ENCODE data around the gene TAS1R1.

Gene TAS1R1

DNA sequence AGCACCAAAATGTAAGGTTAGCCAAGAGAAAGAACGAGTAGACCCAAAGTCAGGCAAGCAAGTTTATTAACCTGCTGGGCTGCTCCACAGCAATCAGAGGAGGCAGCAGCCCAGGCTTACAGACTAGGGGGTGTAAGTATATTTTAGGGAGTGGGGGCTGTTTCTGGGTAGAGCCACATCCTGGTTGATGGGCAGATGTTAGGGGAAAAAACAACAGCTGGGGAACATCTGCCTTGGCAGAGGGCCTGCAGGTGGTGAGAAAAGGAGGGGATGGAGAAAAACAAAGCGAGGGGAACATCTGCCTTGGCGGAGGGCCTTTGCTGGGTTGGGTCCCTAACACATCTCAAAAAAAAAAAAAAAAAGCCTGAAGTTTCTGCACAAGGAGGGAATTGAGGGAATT, 15.0 kb downstream of the TAS1R1 start:
- in situ Hi-C loops (cut with MboI; ENCODE audit: low sequenced_read_pairs) = no loop called here

DNA sequence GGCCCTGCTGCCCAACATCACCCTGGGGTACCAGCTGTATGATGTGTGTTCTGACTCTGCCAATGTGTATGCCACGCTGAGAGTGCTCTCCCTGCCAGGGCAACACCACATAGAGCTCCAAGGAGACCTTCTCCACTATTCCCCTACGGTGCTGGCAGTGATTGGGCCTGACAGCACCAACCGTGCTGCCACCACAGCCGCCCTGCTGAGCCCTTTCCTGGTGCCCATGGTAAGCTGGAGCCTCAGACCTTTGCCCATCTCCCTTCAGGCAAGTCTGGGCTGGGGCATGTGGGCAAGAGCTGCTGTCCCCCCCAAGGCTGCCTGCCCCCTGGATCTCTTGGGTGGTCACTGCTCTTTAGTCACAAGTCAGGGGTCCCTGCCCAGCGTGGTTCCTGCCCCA, 15.9 kb downstream of the TAS1R1 start:
- in situ Hi-C loops (cut with MboI; ENCODE audit: low sequenced_read_pairs) = no loop called here

DNA sequence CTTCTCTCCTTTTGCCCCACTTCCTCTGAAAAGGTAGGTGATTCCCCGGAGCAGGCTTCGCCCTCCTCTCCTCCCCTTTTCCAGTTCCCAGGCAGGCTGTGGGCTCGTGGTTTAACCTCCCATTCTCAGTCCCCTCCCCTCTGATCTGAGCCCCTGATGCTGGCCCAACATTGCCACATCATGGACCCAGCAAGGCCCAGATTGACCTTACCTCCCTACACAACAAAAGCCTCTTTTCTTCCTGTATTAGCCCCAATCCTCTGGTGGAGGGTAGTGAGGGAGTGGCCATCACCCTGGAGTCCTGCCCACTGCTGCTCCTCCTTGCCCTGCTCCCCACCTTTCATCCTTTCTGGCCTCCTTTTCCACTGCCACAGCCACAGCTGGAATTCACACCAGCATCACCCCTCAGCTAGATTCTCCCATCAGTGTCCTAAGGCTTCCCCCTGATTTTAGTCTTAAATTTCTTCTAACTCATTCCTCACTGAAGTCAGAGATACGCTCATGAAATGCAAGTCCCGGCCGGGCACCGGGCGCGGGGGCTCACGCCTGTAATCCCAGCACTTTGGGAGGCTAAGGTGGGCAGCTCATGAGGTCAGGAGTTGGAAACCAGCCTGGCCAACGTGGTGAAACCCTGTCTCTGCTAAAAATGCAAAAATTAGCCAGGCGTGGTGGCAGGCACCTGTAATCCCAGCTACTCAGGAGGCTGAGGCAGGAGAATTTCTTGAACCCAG, 17.7 kb downstream of the TAS1R1 start:
- in situ Hi-C loops (cut with MboI; ENCODE audit: low sequenced_read_pairs) = no loop called here

DNA sequence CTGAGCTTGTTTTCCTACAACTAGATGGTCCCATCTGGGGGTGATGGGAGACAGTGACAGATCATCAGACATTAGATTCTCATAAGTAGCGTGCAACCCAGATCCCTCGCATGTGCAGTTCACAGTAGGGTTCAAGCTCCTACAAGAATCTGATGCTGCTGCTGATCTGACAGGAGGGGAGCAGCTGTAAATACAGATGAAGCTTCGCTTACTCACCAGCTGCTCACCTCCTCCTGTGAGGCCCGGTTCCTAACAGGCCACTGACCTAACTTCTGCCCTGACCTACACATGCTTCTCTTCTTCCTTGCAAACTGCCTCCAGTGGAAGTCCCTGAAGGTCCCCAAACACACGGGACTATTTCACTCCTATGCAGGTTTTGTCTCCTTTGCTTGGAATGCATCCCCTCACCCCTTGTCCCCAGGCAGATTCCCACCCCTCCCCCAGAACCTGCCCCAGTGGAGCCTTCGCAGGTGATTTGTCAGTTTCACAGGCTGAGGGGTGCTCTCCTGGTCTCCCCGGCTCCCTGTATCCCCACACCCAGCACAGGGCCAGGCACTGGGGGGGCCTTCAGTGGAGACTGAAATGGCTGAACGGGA, 19.0 kb downstream of the TAS1R1 start:
- in situ Hi-C loops (cut with MboI; ENCODE audit: low sequenced_read_pairs) = no loop called here

DNA sequence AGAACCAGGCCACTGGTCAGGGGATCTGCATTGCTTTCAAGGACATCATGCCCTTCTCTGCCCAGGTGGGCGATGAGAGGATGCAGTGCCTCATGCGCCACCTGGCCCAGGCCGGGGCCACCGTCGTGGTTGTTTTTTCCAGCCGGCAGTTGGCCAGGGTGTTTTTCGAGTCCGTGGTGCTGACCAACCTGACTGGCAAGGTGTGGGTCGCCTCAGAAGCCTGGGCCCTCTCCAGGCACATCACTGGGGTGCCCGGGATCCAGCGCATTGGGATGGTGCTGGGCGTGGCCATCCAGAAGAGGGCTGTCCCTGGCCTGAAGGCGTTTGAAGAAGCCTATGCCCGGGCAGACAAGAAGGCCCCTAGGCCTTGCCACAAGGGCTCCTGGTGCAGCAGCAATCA, 19.7 kb downstream of the TAS1R1 start:
- in situ Hi-C loops (cut with MboI; ENCODE audit: low sequenced_read_pairs) = no loop called here

DNA sequence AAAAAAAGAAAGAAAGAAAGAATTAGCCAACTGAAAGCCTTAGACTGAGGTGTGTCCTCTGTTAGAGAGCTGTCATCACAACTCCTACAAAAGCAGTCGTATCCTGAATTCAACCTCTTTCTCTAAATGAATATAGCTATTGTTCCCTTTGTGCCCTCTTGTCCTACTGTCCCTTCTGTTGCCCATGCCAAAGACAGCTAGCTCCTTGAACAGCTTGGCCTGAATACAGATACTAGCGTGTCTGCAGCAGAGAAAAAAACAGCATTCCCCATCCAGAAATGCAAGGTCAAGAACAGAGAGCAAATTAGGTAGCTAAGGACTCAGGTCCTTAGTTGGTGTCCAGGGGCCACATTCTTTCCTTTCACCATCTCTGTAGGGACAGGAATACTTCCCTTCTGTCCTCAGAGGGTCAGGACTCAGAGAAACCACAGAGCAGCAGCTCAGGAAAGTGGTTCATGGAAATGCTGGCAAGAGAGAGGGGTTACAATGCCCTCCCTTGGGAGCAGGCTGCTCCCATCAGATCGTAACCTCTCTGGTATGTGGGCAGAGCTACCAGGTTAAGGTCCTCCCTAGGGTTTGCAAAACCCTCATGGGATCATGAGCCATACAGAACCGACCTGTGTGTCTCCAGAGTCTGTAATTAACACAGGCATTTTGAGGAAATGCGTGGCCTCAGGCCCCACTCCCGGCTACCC, 22.9 kb downstream of the TAS1R1 start:
- in situ Hi-C loops (cut with MboI; ENCODE audit: low sequenced_read_pairs) = no loop called here

DNA sequence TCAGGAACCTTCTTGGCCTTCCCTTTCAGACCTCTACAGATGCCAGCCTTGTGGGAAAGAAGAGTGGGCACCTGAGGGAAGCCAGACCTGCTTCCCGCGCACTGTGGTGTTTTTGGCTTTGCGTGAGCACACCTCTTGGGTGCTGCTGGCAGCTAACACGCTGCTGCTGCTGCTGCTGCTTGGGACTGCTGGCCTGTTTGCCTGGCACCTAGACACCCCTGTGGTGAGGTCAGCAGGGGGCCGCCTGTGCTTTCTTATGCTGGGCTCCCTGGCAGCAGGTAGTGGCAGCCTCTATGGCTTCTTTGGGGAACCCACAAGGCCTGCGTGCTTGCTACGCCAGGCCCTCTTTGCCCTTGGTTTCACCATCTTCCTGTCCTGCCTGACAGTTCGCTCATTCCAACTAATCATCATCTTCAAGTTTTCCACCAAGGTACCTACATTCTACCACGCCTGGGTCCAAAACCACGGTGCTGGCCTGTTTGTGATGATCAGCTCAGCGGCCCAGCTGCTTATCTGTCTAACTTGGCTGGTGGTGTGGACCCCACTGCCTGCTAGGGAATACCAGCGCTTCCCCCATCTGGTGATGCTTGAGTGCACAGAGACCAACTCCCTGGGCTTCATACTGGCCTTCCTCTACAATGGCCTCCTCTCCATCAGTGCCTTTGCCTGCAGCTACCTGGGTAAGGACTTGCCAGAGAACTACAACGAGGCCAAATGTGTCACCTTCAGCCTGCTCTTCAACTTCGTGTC, 23.7 kb downstream of the TAS1R1 start:
- in situ Hi-C loops (cut with MboI; ENCODE audit: low sequenced_read_pairs) = no loop called here

DNA sequence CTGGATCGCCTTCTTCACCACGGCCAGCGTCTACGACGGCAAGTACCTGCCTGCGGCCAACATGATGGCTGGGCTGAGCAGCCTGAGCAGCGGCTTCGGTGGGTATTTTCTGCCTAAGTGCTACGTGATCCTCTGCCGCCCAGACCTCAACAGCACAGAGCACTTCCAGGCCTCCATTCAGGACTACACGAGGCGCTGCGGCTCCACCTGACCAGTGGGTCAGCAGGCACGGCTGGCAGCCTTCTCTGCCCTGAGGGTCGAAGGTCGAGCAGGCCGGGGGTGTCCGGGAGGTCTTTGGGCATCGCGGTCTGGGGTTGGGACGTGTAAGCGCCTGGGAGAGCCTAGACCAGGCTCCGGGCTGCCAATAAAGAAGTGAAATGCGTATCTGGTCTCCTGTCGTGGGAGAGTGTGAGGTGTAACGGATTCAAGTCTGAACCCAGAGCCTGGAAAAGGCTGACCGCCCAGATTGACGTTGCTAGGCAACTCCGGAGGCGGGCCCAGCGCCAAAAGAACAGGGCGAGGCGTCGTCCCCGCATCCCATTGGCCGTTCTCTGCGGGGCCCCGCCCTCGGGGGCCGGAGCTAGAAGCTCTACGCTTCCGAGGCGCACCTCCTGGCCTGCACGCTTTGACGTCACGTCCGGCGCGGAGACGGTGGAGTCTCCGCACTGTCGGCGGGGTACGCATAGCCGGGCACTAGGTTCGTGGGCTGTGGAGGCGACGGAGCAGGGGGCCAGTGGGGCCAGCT, 24.4 kb downstream of the TAS1R1 start, which contains the start of gene ZBTB48:
ZBTB48 (plus strand) TSS at position 621 of the 745 bp plus-strand sequence. CDS start 616 bp downstream, outside the sequence.
- in situ Hi-C loops (cut with MboI; ENCODE audit: low sequenced_read_pairs) = no loop called here

DNA sequence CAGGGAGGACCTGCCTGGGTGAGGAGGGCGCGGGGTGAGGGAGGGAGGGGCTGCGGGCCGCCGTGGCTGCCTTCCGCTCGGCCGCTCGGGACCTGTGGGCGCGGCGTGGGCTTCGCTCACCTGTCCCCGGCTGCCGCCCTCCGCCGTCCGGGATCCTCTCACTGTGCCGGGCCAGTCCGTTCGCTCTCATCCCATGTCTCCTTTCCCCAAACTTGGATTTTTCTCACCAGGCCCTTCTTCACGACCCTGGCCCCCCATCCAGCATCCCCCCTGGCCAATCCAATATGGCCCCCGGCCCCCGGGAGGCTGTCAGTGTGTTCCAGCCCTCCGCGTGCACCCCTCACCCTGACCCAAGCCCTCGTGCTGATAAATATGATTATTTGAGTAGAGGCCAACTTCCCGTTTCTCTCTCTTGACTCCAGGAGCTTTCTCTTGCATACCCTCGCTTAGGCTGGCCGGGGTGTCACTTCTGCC, 25.0 kb downstream of the TAS1R1 start:
- in situ Hi-C loops (cut with MboI; ENCODE audit: low sequenced_read_pairs) = no loop called here

DNA sequence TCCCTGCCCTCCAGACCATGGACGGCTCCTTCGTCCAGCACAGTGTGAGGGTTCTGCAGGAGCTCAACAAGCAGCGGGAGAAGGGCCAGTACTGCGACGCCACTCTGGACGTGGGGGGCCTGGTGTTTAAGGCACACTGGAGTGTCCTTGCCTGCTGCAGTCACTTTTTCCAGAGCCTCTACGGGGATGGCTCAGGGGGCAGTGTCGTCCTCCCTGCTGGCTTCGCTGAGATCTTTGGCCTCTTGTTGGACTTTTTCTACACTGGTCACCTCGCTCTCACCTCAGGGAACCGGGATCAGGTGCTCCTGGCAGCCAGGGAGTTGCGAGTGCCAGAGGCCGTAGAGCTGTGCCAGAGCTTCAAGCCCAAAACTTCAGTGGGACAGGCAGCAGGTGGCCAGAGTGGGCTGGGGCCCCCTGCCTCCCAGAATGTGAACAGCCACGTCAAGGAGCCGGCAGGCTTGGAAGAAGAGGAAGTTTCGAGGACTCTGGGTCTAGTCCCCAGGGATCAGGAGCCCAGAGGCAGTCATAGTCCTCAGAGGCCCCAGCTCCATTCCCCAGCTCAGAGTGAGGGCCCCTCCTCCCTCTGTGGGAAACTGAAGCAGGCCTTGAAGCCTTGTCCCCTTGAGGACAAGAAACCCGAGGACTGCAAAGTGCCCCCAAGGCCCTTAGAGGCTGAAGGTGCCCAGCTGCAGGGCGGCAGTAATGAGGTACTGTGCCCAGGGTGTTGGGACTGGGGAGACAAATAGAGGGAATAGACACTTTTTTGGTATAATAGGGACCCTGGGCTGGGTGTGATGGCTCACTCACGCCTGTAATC, 25.7 kb downstream of the TAS1R1 start:
- in situ Hi-C loops (cut with MboI; ENCODE audit: low sequenced_read_pairs) = no loop called here

DNA sequence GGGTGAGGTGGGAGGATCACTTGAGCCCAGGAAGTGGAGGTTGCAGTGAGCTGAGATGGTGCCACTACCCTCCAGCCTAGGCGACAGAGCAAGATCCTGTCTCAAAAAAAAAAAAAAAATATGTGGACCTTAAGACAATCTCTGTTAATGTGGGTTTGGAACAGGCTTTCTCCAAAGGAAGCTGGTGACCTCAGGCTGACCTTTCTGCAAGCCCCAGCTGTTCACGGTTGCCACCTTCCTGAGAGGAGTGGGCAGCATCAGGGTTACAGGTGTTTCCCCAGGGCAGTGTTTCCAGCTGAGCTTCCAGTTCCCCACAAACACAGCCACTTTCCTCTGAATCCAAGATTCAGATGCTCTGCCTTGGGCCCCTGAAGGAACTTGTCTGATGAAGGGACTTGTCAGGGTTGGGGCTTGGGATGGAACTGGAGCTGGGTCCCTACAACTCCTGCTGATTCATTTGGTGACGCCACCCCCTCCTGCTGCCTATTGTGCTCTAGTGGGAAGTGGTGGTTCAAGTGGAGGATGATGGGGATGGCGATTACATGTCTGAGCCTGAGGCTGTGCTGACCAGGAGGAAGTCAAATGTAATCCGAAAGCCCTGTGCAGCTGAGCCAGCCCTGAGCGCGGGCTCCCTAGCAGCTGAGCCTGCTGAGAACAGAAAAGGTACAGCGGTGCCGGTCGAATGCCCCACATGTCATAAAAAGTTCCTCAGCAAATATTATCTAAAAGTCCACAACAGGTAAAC, 26.6 kb downstream of the TAS1R1 start:
- in situ Hi-C loops (cut with MboI; ENCODE audit: low sequenced_read_pairs) = no loop called here

DNA sequence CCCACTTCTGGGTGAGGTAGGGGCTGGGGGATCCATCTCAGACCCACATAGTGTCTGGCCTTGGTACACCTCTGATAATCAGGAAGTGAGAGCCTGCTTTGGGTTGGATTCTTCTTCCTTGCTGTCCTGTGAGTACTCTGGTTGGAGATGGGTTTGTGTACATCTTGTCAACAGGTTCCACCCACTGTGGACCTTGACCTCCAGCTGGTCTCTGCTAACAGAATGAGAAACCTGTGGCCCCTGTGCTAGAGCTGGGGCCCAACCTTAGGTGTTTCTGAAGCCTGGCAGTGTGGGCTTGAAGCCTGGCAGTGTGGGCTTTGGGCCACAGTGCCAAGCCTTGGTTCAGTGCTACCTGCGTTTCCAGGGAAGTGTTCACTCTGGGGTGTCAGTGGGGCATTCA, 27.3 kb downstream of the TAS1R1 start:
- in situ Hi-C loops (cut with MboI; ENCODE audit: low sequenced_read_pairs) = no loop called here

DNA sequence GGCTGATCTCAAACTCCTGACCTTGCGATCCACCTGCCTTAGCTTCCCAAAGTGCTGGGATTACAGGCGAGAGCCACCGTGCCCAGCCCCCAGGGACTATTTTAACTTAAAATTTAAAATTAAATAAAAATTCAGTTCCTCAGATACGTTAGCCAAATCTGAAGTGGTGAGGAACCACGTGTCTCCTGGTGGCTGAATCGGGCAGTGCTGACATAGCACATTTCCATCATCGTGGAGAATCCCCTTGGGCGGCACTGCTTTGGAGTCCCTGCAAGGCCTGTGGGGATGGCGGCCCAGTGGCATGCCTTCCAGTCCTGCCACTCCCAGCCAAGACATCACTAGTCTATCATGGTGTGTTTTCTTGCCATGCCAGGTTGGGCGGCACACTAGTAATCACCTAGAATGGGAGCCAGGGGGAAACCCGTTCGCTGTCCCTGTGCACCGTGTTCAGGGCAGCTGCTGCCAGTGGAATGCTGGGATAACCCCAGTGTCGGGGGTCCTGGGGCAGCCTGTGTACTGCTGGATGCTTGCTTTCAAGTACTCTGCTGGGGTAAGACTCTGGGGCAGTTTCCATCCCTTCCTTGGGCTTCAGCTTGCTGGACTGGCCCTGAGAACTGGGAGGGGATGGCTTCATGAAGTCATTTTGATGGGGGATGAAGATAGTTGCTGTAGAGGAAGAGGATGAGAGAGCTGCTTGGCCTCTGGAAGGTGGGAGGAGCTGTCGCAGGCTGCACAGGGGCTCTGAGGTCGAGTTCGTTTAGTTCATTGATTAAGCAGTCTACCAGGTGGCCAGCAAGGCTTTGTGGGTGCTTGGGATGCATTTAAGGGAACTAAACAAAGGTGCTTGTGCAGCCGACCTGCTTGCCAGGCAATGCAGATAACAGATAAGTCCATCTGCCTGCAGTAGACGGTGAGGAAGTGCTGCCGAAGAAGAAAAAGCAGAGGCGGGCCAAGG, 29.3 kb downstream of the TAS1R1 start:
- in situ Hi-C loops (cut with MboI; ENCODE audit: low sequenced_read_pairs) = no loop called here

DNA sequence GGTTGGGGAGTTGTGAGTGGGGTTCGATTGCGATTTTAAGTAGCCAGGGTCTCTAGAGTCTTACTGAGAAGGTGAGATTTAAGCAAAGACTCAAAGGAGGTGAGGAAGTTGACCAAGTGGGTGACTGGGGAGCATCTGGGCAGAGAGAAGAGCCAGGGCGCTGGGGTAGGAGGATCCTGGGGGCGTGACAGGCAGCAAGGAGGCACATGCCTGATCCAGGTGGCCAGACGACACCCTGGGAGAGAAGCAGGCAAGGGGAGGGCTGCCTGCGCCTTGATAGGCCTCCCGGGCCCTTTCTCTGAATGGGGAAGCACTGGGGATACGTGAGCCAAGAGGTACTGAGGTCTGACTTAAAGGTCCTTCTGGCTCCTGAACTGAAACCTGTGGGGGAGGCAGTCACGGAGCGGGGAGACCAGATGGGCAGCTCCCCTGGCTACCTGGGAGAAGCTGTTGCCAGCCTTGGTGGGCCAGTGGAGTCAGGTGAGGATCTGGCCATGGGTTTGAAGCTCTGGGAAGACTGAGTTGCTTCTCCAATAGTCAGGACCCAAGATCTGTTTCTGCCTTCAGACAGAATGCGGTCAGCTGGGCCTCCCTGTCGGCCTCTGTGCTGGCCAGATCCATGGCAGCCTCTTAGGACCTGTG, 30.1 kb downstream of the TAS1R1 start:
- in situ Hi-C loops (cut with MboI; ENCODE audit: low sequenced_read_pairs) = no loop called here

DNA sequence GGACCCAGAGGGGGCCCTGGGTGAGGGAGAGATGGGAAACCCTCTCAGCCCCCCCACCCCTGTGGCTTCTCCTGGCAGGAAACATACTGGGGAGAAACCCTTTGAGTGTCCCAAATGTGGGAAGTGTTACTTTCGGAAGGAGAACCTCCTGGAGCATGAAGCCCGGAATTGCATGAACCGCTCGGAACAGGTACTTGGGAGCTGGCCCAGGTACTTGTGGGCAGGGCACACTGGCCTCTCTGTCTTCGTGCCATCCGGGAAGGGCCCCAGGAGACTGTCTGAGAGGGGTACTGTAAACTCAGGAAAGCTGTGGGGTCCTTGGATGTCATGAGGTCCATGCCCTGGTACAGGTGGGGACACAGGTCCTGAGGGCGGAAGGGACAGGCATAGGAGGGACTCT, 30.7 kb downstream of the TAS1R1 start:
- in situ Hi-C loops (cut with MboI; ENCODE audit: low sequenced_read_pairs) = no loop called here

DNA sequence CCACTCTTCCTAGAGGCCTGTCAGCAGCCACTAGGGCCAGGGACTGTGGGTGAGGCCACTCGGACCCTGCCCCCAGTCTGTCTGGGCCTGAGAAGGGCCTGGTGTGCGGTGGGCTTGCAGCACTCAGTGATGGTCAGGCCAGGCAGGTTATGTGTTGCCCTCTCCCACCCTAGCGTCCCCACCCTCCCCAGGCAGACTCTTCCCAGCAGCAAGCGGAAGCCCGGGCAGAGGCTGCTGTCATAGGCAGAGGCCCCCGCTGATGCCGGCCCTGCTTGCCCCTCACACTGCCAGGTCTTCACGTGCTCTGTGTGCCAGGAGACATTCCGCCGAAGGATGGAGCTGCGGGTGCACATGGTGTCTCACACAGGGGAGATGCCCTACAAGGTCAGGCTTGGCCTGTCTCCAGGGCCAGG, 31.3 kb downstream of the TAS1R1 start:
- in situ Hi-C loops (cut with MboI; ENCODE audit: low sequenced_read_pairs) = no loop called here

DNA sequence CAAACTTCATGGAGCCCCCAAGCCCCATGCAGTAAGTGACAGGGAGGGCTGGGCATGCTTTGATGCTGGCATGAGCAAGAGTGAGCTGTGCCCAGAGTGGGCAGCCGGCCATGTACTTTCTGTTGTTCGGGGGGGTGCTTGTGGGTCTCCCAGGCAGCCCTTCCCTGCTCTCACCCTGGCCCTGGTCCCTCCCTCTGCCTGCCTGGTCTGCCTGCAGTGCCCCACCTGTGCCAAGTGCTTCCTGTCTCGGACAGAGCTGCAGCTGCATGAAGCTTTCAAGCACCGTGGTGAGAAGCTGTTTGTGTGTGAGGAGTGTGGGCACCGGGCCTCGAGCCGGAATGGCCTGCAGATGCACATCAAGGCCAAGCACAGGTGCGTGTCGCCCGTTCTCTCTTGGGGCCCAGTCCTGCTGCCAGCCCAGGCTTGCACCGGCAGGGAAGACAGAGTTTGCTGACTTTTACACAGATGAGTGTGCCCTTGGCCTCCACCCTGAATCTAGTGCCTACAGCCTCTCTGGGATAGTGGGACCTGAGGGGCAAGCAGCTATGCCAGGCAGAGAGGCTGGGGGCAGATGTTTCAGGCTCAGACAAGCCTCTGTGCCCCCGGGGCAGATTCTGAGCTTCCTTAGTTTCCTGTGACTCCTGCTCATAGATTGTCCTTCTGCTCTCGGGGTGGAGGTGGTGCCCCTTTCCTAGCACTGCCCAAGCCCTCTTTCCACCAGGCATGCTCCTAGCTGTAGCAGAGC, 32.3 kb downstream of the TAS1R1 start:
- in situ Hi-C loops (cut with MboI; ENCODE audit: low sequenced_read_pairs) = no loop called here

All from HL-60/S4 (cell line).